ENCODE results near the gene TCF4. TPM values are rescaled to one million over a fixed set of nuclear protein-coding genes. Genes with fewer than 3 reads are reported as not detected.

TCF4 gene
- total and polyA plus RNA-seq, 2 of the 13 experiments (the other 11 are each of a cell fraction or from before 2014, with no cell fraction given) = not detected

GRCh38 chr18:55284614-55285013 lies 303.4 kb downstream of the TCF4 start:
- Histone ChIP-seq H3K27me3 (ENCODE audit: control insufficient read depth in 1 of 2, insufficient read depth in 2 of 2, low read length in 2 of 2) (no peaks in the 10 kb centered on the region; a peak in 1 of 5 replicates), H2AFZ (ENCODE audit: low read length) (no peak overlapping the region), H3K4me2 (ENCODE audit: low read depth, low read length) (no peak overlapping the region), H3K4me3 (replicated peaks in 1 of 3; ENCODE audit: insufficient read depth in 1 of 3, low read depth in 2 of 3, low read length in 3 of 3) (no peak overlapping the region), H4K20me1 (ENCODE audit: insufficient read depth, low read length) (no peaks in the 10 kb centered on the region), H3K79me2 (ENCODE audit: insufficient read depth, low read length) (no peaks in the 10 kb centered on the region), H3K9me3 (ENCODE audit: low read length) (no peaks in the 10 kb centered on the region), H3K36me3 (replicated peaks in 1 of 2; ENCODE audit: control insufficient read depth in 1 of 2, insufficient read depth in 2 of 2, low read length in 2 of 2) (no peaks in the 10 kb centered on the region), H3K9ac (ENCODE audit: insufficient read depth, low read depth, low read length) (no peak overlapping the region), H3K4me1 (ENCODE audit: insufficient read depth, low read length) (no peaks in the 10 kb centered on the region), H3K27ac (ENCODE audit: extremely low read length, insufficient read depth, low read length) (no peak overlapping the region)
- ChIA-PET CTCF (ENCODE audit: low intra/inter-chr PET ratio, low total read pairs) (no interaction called here), POLR2A (no interaction called here)
- intact Hi-C loops (cut with micrococcal nuclease; ENCODE audit: unreplicated experiment) (no loop called here), in situ Hi-C loops (cut with HindIII; ENCODE audit: extremely low pct_ligation_motif_present, low pct_unique_long_range_greater_than_20kb) (no loop called here)
- BruUV-seq (replicated peaks) = no TSS peak
- DNase-seq (ENCODE audit: low spot score) (no peak), ATAC-seq (no peak), FAIRE-seq (no peak)
- TF ChIP-seq SIN3A (IDR thresholded peaks at IDR 0.05; ENCODE audit: borderline replicate concordance, low read depth, low read length) (no peak), MAX (IDR thresholded peaks at IDR 0.05) (no peak), ZNF747 (CRISPR knock-in tag; IDR thresholded peaks at IDR 0.05; ENCODE audit: borderline replicate concordance) (no peak), TOPORS (CRISPR knock-in tag; IDR thresholded peaks at IDR 0.05) (no peak), REPIN1 (CRISPR knock-in tag; IDR thresholded peaks at IDR 0.05; ENCODE audit: borderline replicate concordance, low read depth) (no peak), TBX3 (IDR thresholded peaks at IDR 0.05; ENCODE audit: borderline replicate concordance) (no peak), CAMTA2 (CRISPR knock-in tag; IDR thresholded peaks at IDR 0.05; ENCODE audit: borderline replicate concordance) (no peak)
- 0% methylated on average over 2 of the region's 2 CpGs for WGBS (ENCODE audit: low lambda C conversion rate)

GRCh38 chr18:55283309-55283708 lies 304.7 kb downstream of the TCF4 start:
- no peak for FAIRE-seq
- intact Hi-C loops (cut with micrococcal nuclease; ENCODE audit: unreplicated experiment) (no loop called here), in situ Hi-C loops (cut with HindIII; ENCODE audit: extremely low pct_ligation_motif_present, low pct_unique_long_range_greater_than_20kb) (no loop called here)
- no TSS peak for BruUV-seq (replicated peaks)
- Histone ChIP-seq H3K27ac (ENCODE audit: extremely low read length, insufficient read depth, low read length) (no peak overlapping the region), H3K36me3 (replicated peaks in 1 of 2; ENCODE audit: control insufficient read depth in 1 of 2, insufficient read depth in 2 of 2, low read length in 2 of 2) (no peaks in the 10 kb centered on the region), H3K9me3 (ENCODE audit: low read length) (no peaks in the 10 kb centered on the region), H3K4me2 (ENCODE audit: low read depth, low read length) (no peak overlapping the region), H2AFZ (ENCODE audit: low read length) (no peak overlapping the region), H4K20me1 (ENCODE audit: insufficient read depth, low read length) (no peaks in the 10 kb centered on the region), H3K4me1 (ENCODE audit: insufficient read depth, low read length) (no peaks in the 10 kb centered on the region), H3K79me2 (ENCODE audit: insufficient read depth, low read length) (no peaks in the 10 kb centered on the region), H3K4me3 (replicated peaks in 1 of 3; ENCODE audit: insufficient read depth in 1 of 3, low read depth in 2 of 3, low read length in 3 of 3) (no peak overlapping the region), H3K27me3 (ENCODE audit: control insufficient read depth in 1 of 2, insufficient read depth in 2 of 2, low read length in 2 of 2) (no peaks in the 10 kb centered on the region; a peak in 1 of 5 replicates), H3K9ac (ENCODE audit: insufficient read depth, low read depth, low read length) (no peak overlapping the region)
- no peak for ATAC-seq
- TF ChIP-seq ZMYM2 (CRISPR knock-in tag; IDR thresholded peaks at IDR 0.05) (no peak), ARNTL (CRISPR knock-in tag; IDR thresholded peaks at IDR 0.05) (no peak), ZNF558 (CRISPR knock-in tag; IDR thresholded peaks at IDR 0.05; ENCODE audit: borderline replicate concordance) (no peak), ZNF33A (CRISPR knock-in tag; IDR thresholded peaks at IDR 0.05; ENCODE audit: borderline replicate concordance) (no peak), ZFY (CRISPR knock-in tag; IDR thresholded peaks at IDR 0.05) (no peak), TFAP4 (IDR thresholded peaks at IDR 0.05; ENCODE audit: borderline replicate concordance, low read depth) (no peak)
- POLR2A ChIA-PET = no interaction called here
- CTCF ChIA-PET (ENCODE audit: low intra/inter-chr PET ratio, low total read pairs) = no interaction called here
- 57% methylated on average over 3 of the region's 3 CpGs for WGBS (ENCODE audit: low lambda C conversion rate)
- no peak for DNase-seq (ENCODE audit: low spot score)

Data from HepG2 (cell line).